Type B pancreatic cell (in vitro differentiated cells): Measurements from ENCODE around the gene PHLDA2. TPM values are rescaled to one million over a fixed set of nuclear protein-coding genes. Genes with fewer than 3 reads are reported as not detected.
A peak's percentile ranks its signal among the peaks of the same experiment; 100 is the strongest.

Experiments used
- DNase-seq: peaks from one replicate; pipeline ENCODE4 v3.0.0; 2021; ENCODE audit warnings: mixed read lengths; ENCODE audit not compliant: unreplicated experiment; ENCODE audit errors: extremely low spot score
- H3K27ac Mint-ChIP-seq: 2 replicates; pipeline ENCODE4 v1.8.0; 2021; ENCODE audit warnings: mild to moderate bottlenecking, mixed read lengths
- H3K27me3 Mint-ChIP-seq: 2 replicates; pipeline ENCODE4 v1.8.0; 2021; ENCODE audit warnings: mixed read lengths
- H3K36me3 Mint-ChIP-seq: 2 replicates; pipeline ENCODE4 v1.8.0; 2021; ENCODE audit warnings: mixed read lengths
- H3K4me1 Mint-ChIP-seq: one replicate; pipeline ENCODE4 v1.8.0; 2021; ENCODE audit warnings: mixed read lengths; ENCODE audit not compliant: unreplicated experiment
- H3K4me3 Mint-ChIP-seq: 2 replicates; pipeline ENCODE4 v1.8.0; 2021; ENCODE audit warnings: mild to moderate bottlenecking, mixed read lengths
- H3K9me3 Mint-ChIP-seq: 2 replicates; pipeline ENCODE4 v1.8.0; 2021; ENCODE audit warnings: mixed read lengths
- total RNA-seq: library from RNA; stranded (reverse); gene quantifications from 2 replicates; pipeline ENCODE4 v1.2.1, GENCODE V29; 2021; ENCODE audit warnings: low replicate concordance
- TF ChIP-seq, protein P1 (sequence below): fragments of 200-600 bp; sonication (generic); conservative IDR thresholded peaks from 2 replicates; pipeline ENCODE4 v1.5.0; 2021; ENCODE audit warnings: antibody characterized with exemption, mild to moderate bottlenecking

The PHLDA2 gene
- total RNA-seq, 1 donor from 2014 or later = 3.7 TPM

DNA sequence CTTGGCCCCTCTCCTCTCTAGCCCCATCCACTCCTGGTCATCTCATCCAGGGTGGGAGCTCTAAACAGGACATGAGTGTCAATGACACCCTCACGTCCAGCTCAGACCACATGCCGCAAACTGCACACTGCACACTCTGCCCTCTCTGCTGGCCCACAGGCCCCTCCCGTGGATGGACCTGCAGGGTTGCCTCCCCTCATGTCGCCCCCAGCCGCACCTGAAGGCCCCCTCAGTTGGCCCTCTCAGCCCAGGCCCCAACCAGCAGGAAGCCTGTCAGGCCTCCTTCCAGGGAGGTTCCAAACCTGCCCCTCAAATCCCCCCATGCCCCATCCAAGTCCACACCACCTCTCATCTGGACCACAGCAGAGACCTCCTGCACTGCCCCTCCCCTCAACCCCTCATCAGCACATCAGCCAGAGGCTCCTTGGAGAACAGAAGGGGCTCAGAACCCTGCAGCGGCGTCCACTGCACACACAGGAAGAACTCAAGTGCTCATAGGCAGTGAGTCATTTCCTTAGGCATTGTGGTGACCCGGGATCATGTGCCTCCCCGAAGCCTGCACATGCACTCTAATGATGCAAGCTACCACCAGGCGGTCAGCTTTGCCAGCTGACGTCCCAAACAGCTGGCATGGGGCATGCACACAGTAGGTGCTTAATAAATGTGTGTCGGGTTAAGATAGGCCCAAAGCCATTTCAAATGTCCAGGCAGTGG lies 30.7 kb downstream of the PHLDA2 start:
- DNase-seq = no peak
- TF ChIP-seq, protein P1, sequence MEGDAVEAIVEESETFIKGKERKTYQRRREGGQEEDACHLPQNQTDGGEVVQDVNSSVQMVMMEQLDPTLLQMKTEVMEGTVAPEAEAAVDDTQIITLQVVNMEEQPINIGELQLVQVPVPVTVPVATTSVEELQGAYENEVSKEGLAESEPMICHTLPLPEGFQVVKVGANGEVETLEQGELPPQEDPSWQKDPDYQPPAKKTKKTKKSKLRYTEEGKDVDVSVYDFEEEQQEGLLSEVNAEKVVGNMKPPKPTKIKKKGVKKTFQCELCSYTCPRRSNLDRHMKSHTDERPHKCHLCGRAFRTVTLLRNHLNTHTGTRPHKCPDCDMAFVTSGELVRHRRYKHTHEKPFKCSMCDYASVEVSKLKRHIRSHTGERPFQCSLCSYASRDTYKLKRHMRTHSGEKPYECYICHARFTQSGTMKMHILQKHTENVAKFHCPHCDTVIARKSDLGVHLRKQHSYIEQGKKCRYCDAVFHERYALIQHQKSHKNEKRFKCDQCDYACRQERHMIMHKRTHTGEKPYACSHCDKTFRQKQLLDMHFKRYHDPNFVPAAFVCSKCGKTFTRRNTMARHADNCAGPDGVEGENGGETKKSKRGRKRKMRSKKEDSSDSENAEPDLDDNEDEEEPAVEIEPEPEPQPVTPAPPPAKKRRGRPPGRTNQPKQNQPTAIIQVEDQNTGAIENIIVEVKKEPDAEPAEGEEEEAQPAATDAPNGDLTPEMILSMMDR = no peak
- Mint-ChIP-seq H3K27me3 (peaks cover 3% of the 10 kb centered on the region), H3K4me1 (peaks cover 14% of the 10 kb centered on the region), H3K4me3 (no peak overlapping the region), H3K9me3 (no peaks in the 10 kb centered on the region), H3K36me3 (no peaks in the 10 kb centered on the region), H3K27ac (no peak overlapping the region)

GRCh38 chr11:2897048-2897447 lies 32.2 kb downstream of the PHLDA2 start:
- Mint-ChIP-seq H3K4me3 (no peak overlapping the region), H3K36me3 (no peaks in the 10 kb centered on the region), H3K9me3 (no peaks in the 10 kb centered on the region), H3K27me3 (peaks cover 3% of the 10 kb centered on the region), H3K27ac (no peak overlapping the region), H3K4me1 (peaks cover 14% of the 10 kb centered on the region)
- TF ChIP-seq, protein P1 = no peak
- DNase-seq = no peak

DNA sequence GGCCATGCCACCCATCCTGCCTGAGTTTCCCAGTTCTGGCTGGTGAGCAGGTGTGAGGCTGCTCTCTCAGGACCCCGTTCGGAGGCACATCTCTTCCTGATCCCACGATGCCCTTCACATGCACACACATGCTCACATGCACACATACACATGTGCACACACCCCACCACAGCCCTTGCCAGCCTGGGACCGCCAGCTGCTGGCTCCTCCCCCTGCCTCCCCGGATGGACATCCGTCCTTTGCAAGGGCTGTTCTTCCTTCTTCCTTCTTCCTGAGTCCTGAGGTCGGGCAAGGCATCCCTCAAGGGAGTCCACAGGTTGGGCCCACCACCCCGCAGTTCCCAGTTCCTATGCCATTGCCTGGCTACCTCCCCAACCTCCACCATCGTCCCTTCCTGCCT lies 33.2 kb downstream of the PHLDA2 start:
- H3K27me3 Mint-ChIP-seq = peaks cover 3% of the 10 kb centered on the region
- TF ChIP-seq, protein P1 = no peak
- H3K4me3 Mint-ChIP-seq = no peak overlapping the region
- no peak for DNase-seq
- no peaks in the 10 kb centered on the region for H3K36me3 Mint-ChIP-seq
- no peak overlapping the region for H3K27ac Mint-ChIP-seq
- no peaks in the 10 kb centered on the region for H3K9me3 Mint-ChIP-seq
- H3K4me1 Mint-ChIP-seq = peaks cover 13% of the 10 kb centered on the region

- H3K4me3 Mint-ChIP-seq = no peak overlapping the region
- H3K4me1 Mint-ChIP-seq = no peaks in the 10 kb centered on the region
- H3K36me3 Mint-ChIP-seq = no peaks in the 10 kb centered on the region
- no peaks in the 10 kb centered on the region for H3K9me3 Mint-ChIP-seq
- no peak for DNase-seq
- TF ChIP-seq, protein P1 = no peak
- no peak overlapping the region for H3K27ac Mint-ChIP-seq
- H3K27me3 Mint-ChIP-seq = no peaks in the 10 kb centered on the region
These were observed 35.3 kb downstream of the PHLDA2 start for GRCh38 chr11:2893935-2894334.

- peaks cover 3% of the 10 kb centered on the region for H3K27me3 Mint-ChIP-seq
- peaks cover 5% of the 10 kb centered on the region for H3K4me1 Mint-ChIP-seq
- H3K27ac Mint-ChIP-seq = no peak overlapping the region
- H3K9me3 Mint-ChIP-seq = no peaks in the 10 kb centered on the region
- TF ChIP-seq, protein P1 = no peak
- peak overlapping the region; percentile 84 for H3K4me3 Mint-ChIP-seq
- H3K36me3 Mint-ChIP-seq = no peaks in the 10 kb centered on the region
- no peak for DNase-seq
These were observed 36.2 kb downstream of the PHLDA2 start for GRCh38 chr11:2892967-2893528.
